CD4-positive, alpha-beta T cell (primary cell): ENCODE results near the gene SERPINB6. TPM values are rescaled to one million over a fixed set of nuclear protein-coding genes. Genes with fewer than 3 reads are reported as not detected.
A peak's percentile ranks its signal among the peaks of the same experiment; 100 is the strongest.

Experiments used
- ATAC-seq: fragments of 200-7000 bp; cut with Tn5 transposase; one replicate; pipeline ENCODE4 v1.10.0; 2022; ENCODE audit warnings: mild to moderate bottlenecking; ENCODE audit not compliant: poor library complexity
- CTCF ChIA-PET: fragments of 350-600 bp; sonication (Branson Sonifier 250); formaldehyde crosslinking; loops from one replicate; lab custom pipeline; 2021; ENCODE audit warnings: antibody characterized with exemption, inconsistent platforms; lab: Charles Lee
- POLR2A ChIA-PET: fragments of 350-600 bp; sonication (Branson Sonifier 250); formaldehyde crosslinking; loops from one replicate; lab custom pipeline; 2021; ENCODE audit warnings: antibody characterized with exemption, inconsistent platforms; lab: Charles Lee
- DNase-seq, 14 experiments: peaks; one replicate each; pipeline ENCODE4 v3.0.0-alpha.2; 2013 to 2020; ENCODE audit warnings: mixed read lengths in 2 of 14
- H3K27ac ChIP-seq, 2 donors: one replicate each; pipeline versions ENCODE4 v1.5.1 to v1.7.0; 2013; ENCODE audit warnings: low read length in 2 of 2, low read depth in 1 of 2, mild to moderate bottlenecking in 1 of 2
- H3K27me3 ChIP-seq, 2 experiments: 1 replicate in 1 of 2; 2 replicates in 1 of 2; pipeline versions ENCODE4 v1.6.1 to v1.7.0; 2013; ENCODE audit warnings: low read length in 2 of 2, control low read depth in 1 of 2, mild to moderate bottlenecking in 1 of 2, moderate library complexity in 1 of 2; ENCODE audit not compliant: insufficient read depth in 2 of 2, control insufficient read depth in 1 of 2
- H3K36me3 ChIP-seq: one replicate; pipeline ENCODE4 v1.6.1; 2013; ENCODE audit warnings: low read length, control low read depth; ENCODE audit not compliant: insufficient read depth
- H3K4me1 ChIP-seq: one replicate; pipeline ENCODE4 v1.6.1; 2013; ENCODE audit warnings: low read length, control low read depth; ENCODE audit not compliant: insufficient read depth
- H3K4me3 ChIP-seq: one replicate; pipeline ENCODE4 v1.5.1; 2013; ENCODE audit warnings: mild to moderate bottlenecking, low read length, moderate library complexity
- H3K9me3 ChIP-seq, 2 experiments: 1 replicate in 1 of 2; 2 replicates in 1 of 2; pipeline versions ENCODE4 v1.6.1 to v1.7.0; 2013; ENCODE audit warnings: low read length in 2 of 2, mild to moderate bottlenecking in 2 of 2, control low read depth in 1 of 2, moderate library complexity in 1 of 2; ENCODE audit not compliant: control insufficient read depth in 1 of 2, insufficient read depth in 1 of 2
- H3K27ac Mint-ChIP-seq: one replicate; pipeline ENCODE4 v1.8.0; 2020; ENCODE audit warnings: mixed read lengths
- H3K27me3 Mint-ChIP-seq: one replicate; pipeline ENCODE4 v1.8.0; 2021; ENCODE audit warnings: mixed read lengths
- H3K36me3 Mint-ChIP-seq: one replicate; pipeline ENCODE4 v1.8.0; 2021; ENCODE audit warnings: low read depth, mixed read lengths
- H3K4me1 Mint-ChIP-seq: one replicate; pipeline ENCODE4 v1.8.0; 2021; ENCODE audit warnings: low read depth, mixed read lengths
- H3K4me3 Mint-ChIP-seq: one replicate; pipeline ENCODE4 v1.8.0; 2020; ENCODE audit warnings: mild to moderate bottlenecking, mixed read lengths
- H3K9me3 Mint-ChIP-seq: one replicate; pipeline ENCODE4 v1.8.0; 2020; ENCODE audit warnings: mixed read lengths
- intact Hi-C, 2 experiments: fragments of 100-400 bp; cut with DNase I in 1 of 2; cut with micrococcal nuclease in 1 of 2; formaldehyde crosslinking; loops; one replicate each; pipeline versions ENCODE4 v1.15.1 to v1.9.0; 2023 to 2025; cut with DNase I, micrococcal nuclease
- total RNA-seq, 174 experiments: library from RNA in 2 of 174; stranded (reverse) in 2 of 174; gene quantifications; one replicate each; pipeline ENCODE4 v1.2.3 and lab custom pipeline; 2021 to 2026
- TF ChIP-seq, protein P1 (sequence below): fragments of 200-600 bp; IDR thresholded peaks from one replicate; pipeline ENCODE4 v1.8.0; 2022; ENCODE audit warnings: antibody characterized with exemption, mild to moderate bottlenecking

The SERPINB6 gene
- total RNA-seq, 2 experiments from 2014 or later = 11.0 to 11.9 TPM

DNA sequence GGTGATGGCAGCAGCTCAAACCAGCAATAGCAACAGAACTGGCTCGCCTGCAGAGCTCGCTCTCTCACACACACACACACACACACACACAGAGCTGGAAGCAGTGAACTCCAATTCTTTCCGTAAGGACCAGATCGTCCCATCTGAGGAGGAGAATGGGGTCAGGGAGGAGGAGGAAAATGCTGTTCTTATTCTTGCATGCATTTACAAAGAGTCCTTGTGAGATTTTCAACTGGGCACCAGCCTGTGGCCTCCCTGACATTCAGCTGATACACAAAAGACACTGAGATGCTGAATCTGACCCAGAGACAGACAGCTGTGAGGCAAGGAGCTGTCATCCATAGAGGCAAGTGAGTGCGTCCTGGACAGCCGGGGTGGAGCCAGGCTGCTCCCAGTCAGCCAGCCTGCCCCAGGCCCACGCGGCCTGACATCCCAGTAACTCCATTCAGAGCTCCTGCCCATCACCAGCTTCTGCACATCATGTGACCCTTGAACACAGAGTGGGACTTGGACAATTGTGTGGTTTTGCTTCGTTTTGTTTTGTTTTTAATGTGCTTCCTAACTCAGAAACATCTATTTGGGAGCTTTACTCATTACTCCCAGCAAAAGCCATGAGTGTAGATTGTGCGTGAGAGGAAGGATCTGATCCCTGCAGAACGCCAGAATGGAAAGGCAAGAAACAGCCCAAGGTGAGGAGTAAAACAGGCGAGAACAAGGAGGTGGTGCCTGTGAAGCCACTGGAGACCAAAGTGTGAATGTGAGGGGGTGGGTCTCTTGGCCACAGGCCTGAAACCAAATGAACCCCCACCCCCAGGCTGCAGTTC lies 70.3 kb downstream of the SERPINB6 start:
- ChIA-PET POLR2A (interaction anchor here (0.7 to 4.2 kb wide), 11 partner anchors 11 to 89 kb away, joined by 3 to 24 read pairs (median 9); partner anchors contain the start of gene SERPINB1), CTCF (interaction anchor here (1.5 to 3.2 kb wide), 4 partner anchors 10 to 54 kb away, joined by 4 to 12 read pairs (median 9); no protein-coding TSS in a partner anchor)
- peak overlapping the region; percentile 9 to 69 for H3K27ac ChIP-seq
- H3K4me3 ChIP-seq = peak overlapping the region; percentile 95
- Mint-ChIP-seq H3K27ac (peak overlapping the region; percentile 99), H3K36me3 (peaks cover 66% of the 10 kb centered on the region), H3K9me3 (no peaks in the 10 kb centered on the region), H3K4me1 (peaks cover 63% of the 10 kb centered on the region), H3K4me3 (peak overlapping the region; percentile 100), H3K27me3 (no peaks in the 10 kb centered on the region)
- TF ChIP-seq, protein P1, sequence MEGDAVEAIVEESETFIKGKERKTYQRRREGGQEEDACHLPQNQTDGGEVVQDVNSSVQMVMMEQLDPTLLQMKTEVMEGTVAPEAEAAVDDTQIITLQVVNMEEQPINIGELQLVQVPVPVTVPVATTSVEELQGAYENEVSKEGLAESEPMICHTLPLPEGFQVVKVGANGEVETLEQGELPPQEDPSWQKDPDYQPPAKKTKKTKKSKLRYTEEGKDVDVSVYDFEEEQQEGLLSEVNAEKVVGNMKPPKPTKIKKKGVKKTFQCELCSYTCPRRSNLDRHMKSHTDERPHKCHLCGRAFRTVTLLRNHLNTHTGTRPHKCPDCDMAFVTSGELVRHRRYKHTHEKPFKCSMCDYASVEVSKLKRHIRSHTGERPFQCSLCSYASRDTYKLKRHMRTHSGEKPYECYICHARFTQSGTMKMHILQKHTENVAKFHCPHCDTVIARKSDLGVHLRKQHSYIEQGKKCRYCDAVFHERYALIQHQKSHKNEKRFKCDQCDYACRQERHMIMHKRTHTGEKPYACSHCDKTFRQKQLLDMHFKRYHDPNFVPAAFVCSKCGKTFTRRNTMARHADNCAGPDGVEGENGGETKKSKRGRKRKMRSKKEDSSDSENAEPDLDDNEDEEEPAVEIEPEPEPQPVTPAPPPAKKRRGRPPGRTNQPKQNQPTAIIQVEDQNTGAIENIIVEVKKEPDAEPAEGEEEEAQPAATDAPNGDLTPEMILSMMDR = no peak
- peaks cover 47% of the 10 kb centered on the region for H3K36me3 ChIP-seq
- ATAC-seq = no peak
- peak in 2 of 14 experiments; percentile 6 to 26 for DNase-seq
- H3K9me3 ChIP-seq = no peaks in the 10 kb centered on the region
- no peaks in the 10 kb centered on the region for H3K27me3 ChIP-seq
- H3K4me1 ChIP-seq = peaks cover 50% of the 10 kb centered on the region
- intact Hi-C loops = loop anchor here in 1 of 2 experiments (5.0 kb wide), 1 partner anchor 156 kb away; no protein-coding TSS in a partner anchor

DNA sequence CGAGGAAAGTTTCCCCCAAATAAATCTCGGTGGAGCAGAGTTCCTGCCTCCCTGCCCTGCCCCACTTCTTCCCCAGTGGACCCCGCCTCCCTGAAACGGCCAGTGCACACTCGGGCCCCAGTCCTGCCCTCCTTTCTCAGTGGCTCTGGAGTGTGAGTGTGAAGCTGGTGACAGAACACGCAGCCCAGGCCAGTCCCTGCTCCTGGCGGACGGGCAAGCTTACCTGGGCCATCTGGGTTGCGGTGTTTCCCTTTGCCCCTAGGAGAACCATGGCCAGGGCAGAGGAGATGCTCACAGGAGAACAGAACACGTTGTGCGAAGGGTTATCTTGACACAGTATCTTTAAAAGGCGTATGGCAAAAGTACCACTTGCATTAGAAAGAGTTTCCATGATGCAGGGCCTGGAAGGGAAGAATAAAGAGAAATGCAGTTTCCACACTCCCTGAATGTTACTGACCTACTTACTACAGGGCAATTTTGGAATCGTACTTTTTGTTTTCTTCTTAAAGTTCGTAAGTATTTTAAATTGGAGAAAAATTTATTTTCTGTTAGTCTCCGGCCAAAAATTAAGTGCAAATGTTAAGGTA lies 71.1 kb downstream of the SERPINB6 start:
- intact Hi-C loops = loop anchor here in 1 of 2 experiments (5.0 kb wide), 1 partner anchor 157 kb away; no protein-coding TSS in a partner anchor
- ATAC-seq (no peak), DNase-seq (no peak)
- no peaks in the 10 kb centered on the region for H3K9me3 ChIP-seq
- peak overlapping the region; percentile 43 to 47 for H3K27ac ChIP-seq
- Mint-ChIP-seq H3K4me3 (peak overlapping the region; percentile 100), H3K36me3 (peaks cover 73% of the 10 kb centered on the region), H3K27ac (peak overlapping the region; percentile 99), H3K4me1 (peaks cover 62% of the 10 kb centered on the region), H3K9me3 (no peaks in the 10 kb centered on the region), H3K27me3 (no peaks in the 10 kb centered on the region)
- CTCF ChIA-PET = interaction anchor here (1.2 to 3.2 kb wide), 5 partner anchors 9 to 54 kb away, joined by 3 to 12 read pairs (median 7); no protein-coding TSS in a partner anchor
- H3K4me3 ChIP-seq = peak overlapping the region; percentile 95
- H3K36me3 ChIP-seq = peaks cover 55% of the 10 kb centered on the region
- H3K27me3 ChIP-seq = no peaks in the 10 kb centered on the region
- H3K4me1 ChIP-seq = peaks cover 50% of the 10 kb centered on the region
- TF ChIP-seq, protein P1 = no peak
- POLR2A ChIA-PET = interaction anchor here (0.7 to 4.2 kb wide), 13 partner anchors 11 to 90 kb away, joined by 3 to 24 read pairs (median 5); partner anchors contain the start of gene SERPINB1

DNA sequence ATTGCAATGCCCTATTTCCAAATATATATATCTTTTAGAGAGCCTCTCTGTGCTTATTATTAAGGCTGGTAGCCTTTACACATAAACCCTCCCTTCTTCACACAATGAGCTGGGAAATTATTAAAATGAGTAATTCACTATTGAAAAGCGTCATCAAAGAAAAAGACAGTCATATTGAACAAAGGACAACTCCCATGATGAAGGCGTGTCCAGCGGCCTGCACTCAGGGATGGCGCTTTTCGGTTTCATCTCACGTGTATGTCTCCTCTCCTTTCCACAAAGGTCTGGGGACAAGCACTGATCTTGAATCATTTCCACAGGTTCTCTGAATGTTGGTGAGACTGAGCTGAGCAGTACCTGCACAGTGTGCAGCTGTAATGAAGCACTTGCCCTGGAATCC lies 71.8 kb downstream of the SERPINB6 start:
- Histone ChIP-seq H3K4me3 (peak overlapping the region; percentile 95), H3K27me3 (no peaks in the 10 kb centered on the region), H3K36me3 (peaks cover 62% of the 10 kb centered on the region), H3K4me1 (peaks cover 50% of the 10 kb centered on the region), H3K27ac (peak overlapping the region in 1 of 2 donors; percentile 7), H3K9me3 (no peaks in the 10 kb centered on the region)
- ATAC-seq (peak; percentile 19), DNase-seq (peak in 3 of 14 experiments; percentile 23 to 51 (median 30))
- no peaks in the 10 kb centered on the region for H3K9me3 Mint-ChIP-seq
- peaks cover 80% of the 10 kb centered on the region for H3K36me3 Mint-ChIP-seq
- peaks cover 69% of the 10 kb centered on the region for H3K4me1 Mint-ChIP-seq
- H3K27ac Mint-ChIP-seq = peak overlapping the region; percentile 99
- CTCF ChIA-PET = interaction anchor here (1.2 to 3.2 kb wide), 5 partner anchors 8 to 53 kb away, joined by 3 to 12 read pairs (median 7); no protein-coding TSS in a partner anchor
- intact Hi-C loops = no loop called here
- TF ChIP-seq, protein P1 = no peak
- no peaks in the 10 kb centered on the region for H3K27me3 Mint-ChIP-seq
- POLR2A ChIA-PET = interaction anchor here (0.9 to 4.2 kb wide), 13 partner anchors 11 to 90 kb away, joined by 3 to 24 read pairs (median 9); partner anchors contain the start of gene SERPINB1
- H3K4me3 Mint-ChIP-seq = peak overlapping the region; percentile 100
